Ascending aorta (tissue), 2 donors: ENCODE data around the gene LDLRAD4. TPM values are rescaled to one million over a fixed set of nuclear protein-coding genes. Genes with fewer than 3 reads are reported as not detected.

Experiments used
- DNase-seq, 2 donors: peaks; one replicate each; pipeline ENCODE4 v3.0.0-alpha.2; 2019; ENCODE audit warnings: low spot score in 2 of 2
- H3K27ac ChIP-seq, 2 donors: fragments of 200-600 bp; sonication (generic); one replicate each; pipeline ENCODE4 v1.5.1; 2016 to 2017; ENCODE audit warnings: mild to moderate bottlenecking in 1 of 2
- H3K27me3 ChIP-seq: fragments of 200-600 bp; sonication (generic); one replicate; pipeline ENCODE4 v1.5.1; 2017
- H3K36me3 ChIP-seq, 2 donors: fragments of 200-600 bp; sonication (generic); one replicate each; pipeline ENCODE4 v1.5.1; 2016
- H3K4me1 ChIP-seq, 2 donors: fragments of 200-600 bp; sonication (generic); one replicate each; pipeline ENCODE4 v1.5.1; 2016 to 2017; ENCODE audit warnings: mild to moderate bottlenecking in 1 of 2
- H3K4me3 ChIP-seq, 2 donors: fragments of 200-600 bp; sonication (generic); one replicate each; pipeline ENCODE4 v1.5.1; 2016 to 2017; ENCODE audit warnings: mild to moderate bottlenecking in 1 of 2
- H3K9me3 ChIP-seq, 2 donors: fragments of 200-600 bp; sonication (generic); one replicate each; pipeline ENCODE4 v1.5.1; 2016
- intact Hi-C: fragments of 100-400 bp; cut with DNase I; formaldehyde crosslinking; loops from one replicate; pipeline ENCODE4 v1.15.1; 2023
- total RNA-seq: library from RNA; depleted of rRNA; stranded (reverse); fragments of >200 nt; gene quantifications from one replicate; pipeline ENCODE4 v1.1.0, GENCODE V29; 2016
- TF ChIP-seq, protein P1 (sequence below), 3 experiments: fragments of 200-600 bp in 2 of 3; fragments of 450-650 bp in 1 of 3; sonication (generic) in 2 of 3; IDR thresholded peaks; one replicate each; pipeline ENCODE4 v1.5.1; 2016 to 2019; ENCODE audit warnings: antibody characterized with exemption in 3 of 3, mild to moderate bottlenecking in 1 of 3, moderate library complexity in 1 of 3

LDLRAD4 gene
- total RNA-seq, 1 donor from 2014 or later, result 21.0 TPM

DNA sequence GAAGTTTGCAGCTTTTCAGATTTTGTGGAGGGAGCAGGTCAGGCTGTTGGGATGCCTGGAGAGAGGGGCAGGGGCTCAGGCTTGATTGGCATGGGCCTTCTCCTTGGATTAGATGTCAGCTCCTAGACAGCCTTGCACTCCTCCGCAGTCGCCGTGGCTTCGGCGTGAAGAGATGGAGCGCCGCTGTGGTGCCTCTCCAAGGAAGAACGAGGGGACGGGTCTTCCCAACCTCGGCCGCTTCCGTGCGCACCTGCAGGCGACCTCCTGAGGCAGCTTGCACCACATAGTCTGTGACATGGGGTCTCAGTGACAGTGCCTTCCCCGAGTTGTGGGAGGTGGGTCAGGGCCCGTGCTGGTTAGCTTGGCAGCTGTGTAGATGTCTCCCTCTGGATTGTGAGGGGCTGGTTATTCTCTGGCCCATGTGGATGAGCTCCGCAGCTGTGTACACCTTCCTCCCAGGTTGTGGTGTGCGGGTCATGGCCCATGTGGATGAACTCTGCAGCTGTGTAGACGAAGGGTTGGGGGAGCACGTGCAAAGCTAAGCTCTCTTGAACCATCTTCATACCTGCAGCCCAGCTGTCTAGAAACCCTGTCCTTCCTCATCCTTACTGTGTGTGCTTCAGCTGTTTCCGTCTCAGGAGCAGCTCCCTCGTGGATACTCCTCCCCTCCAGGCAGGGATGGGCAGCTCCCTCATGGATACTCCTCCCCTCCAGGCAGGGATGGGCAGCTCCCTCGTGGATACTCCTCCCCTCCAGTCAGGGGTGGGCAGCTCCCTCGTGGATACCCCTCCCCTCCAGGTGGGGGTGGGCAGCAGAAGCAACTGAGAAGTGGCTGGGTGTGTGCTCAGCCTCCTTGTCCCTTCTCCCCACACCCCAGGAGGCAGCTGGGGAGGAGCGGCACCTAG lies 170.3 kb downstream of the LDLRAD4 start:
- Histone ChIP-seq H3K9me3 (no peaks in the 10 kb centered on the region), H3K36me3 (peaks cover 0 to 5% of the 10 kb centered on the region in 2 donors), H3K4me1 (peaks cover 0 to 24% of the 10 kb centered on the region in 2 donors), H3K4me3 (no peak overlapping the region), H3K27me3 (no peaks in the 10 kb centered on the region), H3K27ac (peak overlapping the region; percentile 42 to 67)
- intact Hi-C loops, result no loop called here
- DNase-seq, result peak in 1 of 2 donors; percentile 62
- TF ChIP-seq, protein P1, sequence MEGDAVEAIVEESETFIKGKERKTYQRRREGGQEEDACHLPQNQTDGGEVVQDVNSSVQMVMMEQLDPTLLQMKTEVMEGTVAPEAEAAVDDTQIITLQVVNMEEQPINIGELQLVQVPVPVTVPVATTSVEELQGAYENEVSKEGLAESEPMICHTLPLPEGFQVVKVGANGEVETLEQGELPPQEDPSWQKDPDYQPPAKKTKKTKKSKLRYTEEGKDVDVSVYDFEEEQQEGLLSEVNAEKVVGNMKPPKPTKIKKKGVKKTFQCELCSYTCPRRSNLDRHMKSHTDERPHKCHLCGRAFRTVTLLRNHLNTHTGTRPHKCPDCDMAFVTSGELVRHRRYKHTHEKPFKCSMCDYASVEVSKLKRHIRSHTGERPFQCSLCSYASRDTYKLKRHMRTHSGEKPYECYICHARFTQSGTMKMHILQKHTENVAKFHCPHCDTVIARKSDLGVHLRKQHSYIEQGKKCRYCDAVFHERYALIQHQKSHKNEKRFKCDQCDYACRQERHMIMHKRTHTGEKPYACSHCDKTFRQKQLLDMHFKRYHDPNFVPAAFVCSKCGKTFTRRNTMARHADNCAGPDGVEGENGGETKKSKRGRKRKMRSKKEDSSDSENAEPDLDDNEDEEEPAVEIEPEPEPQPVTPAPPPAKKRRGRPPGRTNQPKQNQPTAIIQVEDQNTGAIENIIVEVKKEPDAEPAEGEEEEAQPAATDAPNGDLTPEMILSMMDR (IDR thresholded peaks at IDR 0.05), result no peak

DNA sequence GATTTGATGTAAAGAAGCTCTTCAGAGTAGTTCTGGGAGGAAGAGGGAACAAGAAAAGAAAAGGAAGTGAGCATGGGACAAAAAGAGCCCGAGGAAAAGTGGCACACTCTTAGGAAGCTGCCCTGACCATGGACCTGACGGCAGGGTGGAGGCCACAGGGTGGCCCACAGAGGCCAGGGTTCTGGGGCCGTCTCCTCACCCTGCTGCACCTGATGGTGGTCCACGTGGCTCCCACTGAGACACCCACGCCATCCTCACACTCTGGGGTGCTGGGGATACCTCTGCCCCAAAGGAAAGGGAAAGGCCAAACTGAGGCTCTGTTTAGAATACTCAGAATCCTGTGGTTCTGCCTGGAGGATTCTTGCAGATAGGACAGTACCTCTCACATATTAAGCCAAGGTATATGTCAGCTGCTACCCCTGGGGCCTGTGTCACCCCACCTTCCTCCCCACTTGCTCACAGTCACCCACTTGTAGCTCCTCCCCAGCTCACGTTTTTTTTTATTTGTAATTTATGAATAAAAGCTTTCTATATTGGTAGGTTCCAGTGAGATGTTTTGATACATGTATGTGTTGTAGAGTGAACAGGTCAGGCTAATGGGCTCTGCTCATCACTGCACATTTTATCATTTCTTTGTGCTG lies 171.1 kb downstream of the LDLRAD4 start:
- Histone ChIP-seq H3K27me3 (no peaks in the 10 kb centered on the region), H3K9me3 (no peaks in the 10 kb centered on the region), H3K4me3 (no peak overlapping the region), H3K27ac (peak overlapping the region; percentile 42 to 67), H3K4me1 (peaks cover 0 to 19% of the 10 kb centered on the region in 2 donors), H3K36me3 (peaks cover 0 to 6% of the 10 kb centered on the region in 2 donors)
- DNase-seq, result peak in 1 of 2 donors; percentile 39
- TF ChIP-seq, protein P1 (IDR thresholded peaks at IDR 0.05), result no peak
- intact Hi-C loops, result no loop called here

DNA sequence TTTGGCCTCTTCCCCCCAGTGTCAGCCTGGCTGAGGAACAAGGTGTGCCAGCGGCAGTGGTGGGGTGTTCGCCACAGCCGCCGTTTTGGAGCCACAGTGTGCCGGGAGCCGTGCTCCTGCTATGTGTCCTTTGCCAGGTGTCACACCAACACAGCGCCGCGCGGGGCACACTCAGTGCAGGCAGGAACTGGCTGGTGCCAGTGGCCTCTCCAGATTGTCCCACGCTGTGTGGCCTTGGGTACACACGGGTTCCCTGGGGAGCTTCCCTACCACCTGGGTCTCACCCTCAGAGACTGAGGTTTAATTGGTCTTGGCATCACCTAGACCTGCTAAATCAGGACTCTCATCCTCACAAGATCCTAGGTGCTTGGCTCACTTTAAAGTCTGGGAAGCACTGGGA lies 171.6 kb downstream of the LDLRAD4 start:
- H3K27ac ChIP-seq, result no peak overlapping the region
- H3K36me3 ChIP-seq, result peaks cover 0 to 9% of the 10 kb centered on the region in 2 donors
- no peak overlapping the region for H3K4me3 ChIP-seq
- peak in 1 of 2 donors; percentile 53 for DNase-seq
- H3K9me3 ChIP-seq, result no peaks in the 10 kb centered on the region
- TF ChIP-seq, protein P1 (IDR thresholded peaks at IDR 0.05), result no peak
- no peaks in the 10 kb centered on the region for H3K27me3 ChIP-seq
- intact Hi-C loops, result no loop called here
- H3K4me1 ChIP-seq, result peaks cover 0 to 19% of the 10 kb centered on the region in 2 donors

DNA sequence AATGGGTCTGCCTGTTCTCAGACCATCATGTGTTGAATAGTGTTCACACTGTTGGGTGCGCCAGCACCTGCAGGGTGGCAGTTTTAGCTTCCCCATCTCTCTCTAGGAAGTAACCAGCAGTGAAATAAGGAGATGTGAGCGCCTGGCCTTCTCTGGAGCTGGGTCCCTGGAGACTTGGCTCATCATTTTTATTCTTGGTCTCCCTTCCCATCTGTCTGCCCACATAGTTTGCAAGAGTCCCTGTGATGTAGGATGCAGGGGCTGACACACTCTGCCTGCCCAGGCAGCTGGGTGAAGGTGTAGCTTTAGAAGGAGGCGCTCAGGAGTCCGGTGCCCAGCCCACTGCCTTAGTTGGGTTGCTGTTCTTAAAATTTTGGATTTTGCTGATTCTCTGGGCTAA lies 172.2 kb downstream of the LDLRAD4 start:
- DNase-seq, result no peak
- H3K36me3 ChIP-seq, result peaks cover 0 to 9% of the 10 kb centered on the region in 2 donors
- H3K4me1 ChIP-seq, result peaks cover 0 to 19% of the 10 kb centered on the region in 2 donors
- intact Hi-C loops, result no loop called here
- TF ChIP-seq, protein P1 (IDR thresholded peaks at IDR 0.05), result no peak
- H3K9me3 ChIP-seq, result no peaks in the 10 kb centered on the region
- H3K27ac ChIP-seq, result no peak overlapping the region
- H3K4me3 ChIP-seq, result no peak overlapping the region
- no peaks in the 10 kb centered on the region for H3K27me3 ChIP-seq

DNA sequence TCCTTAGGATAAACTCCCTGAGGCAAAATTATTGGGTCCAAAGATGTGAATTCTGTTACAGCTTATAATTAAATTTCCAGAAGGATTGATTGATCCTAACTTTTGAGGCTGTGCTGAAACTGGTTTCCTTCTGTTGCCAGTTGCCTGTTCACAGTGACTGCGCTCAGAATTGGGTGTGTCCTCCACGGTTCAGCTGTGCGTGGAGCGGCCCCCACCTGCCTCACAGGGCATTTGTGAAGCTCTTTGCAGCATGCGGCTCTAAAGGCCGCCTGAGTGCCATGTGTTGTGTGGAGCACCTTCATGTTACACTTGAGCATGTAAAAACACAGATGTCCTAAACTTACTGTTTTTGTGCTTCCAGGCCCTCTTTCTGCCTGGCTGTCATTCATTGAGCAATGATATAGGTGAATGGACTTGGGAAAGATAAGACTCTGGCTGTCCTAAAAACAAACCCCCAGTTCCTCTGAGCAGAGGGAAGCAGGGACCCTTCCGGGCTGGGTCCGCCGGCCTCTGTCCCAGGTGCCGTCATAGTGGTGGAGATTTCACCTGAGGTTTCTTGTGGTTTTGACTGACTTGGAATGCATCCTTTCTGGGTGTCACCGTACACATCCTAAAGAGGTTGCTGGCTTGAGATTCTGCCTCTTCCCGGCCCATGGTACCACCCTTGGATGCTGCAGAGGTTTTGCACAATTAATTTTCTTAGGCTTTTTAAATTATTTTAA lies 173.6 kb downstream of the LDLRAD4 start:
- Histone ChIP-seq H3K4me3 (no peak overlapping the region), H3K4me1 (peaks cover 0 to 19% of the 10 kb centered on the region in 2 donors), H3K27me3 (no peaks in the 10 kb centered on the region), H3K27ac (no peak overlapping the region), H3K36me3 (peaks cover 0 to 9% of the 10 kb centered on the region in 2 donors), H3K9me3 (no peaks in the 10 kb centered on the region)
- TF ChIP-seq, protein P1 (IDR thresholded peaks at IDR 0.05), result no peak
- intact Hi-C loops, result no loop called here
- peak in 1 of 2 donors; percentile 56 for DNase-seq
